T-cell (primary cell): ENCODE data around the gene TIGD3. TPM values are rescaled to one million over a fixed set of nuclear protein-coding genes. Genes with fewer than 3 reads are reported as not detected.
A peak's percentile ranks its signal among the peaks of the same experiment; 100 is the strongest.
"Not testable (repeated sequence)": the region's sequence is repeated elsewhere in the genome, so short reads cannot be mapped to it uniquely, and the experiment has no call there.

Source experiments
- ATAC-seq, 4 experiments: fragments of 200-7000 bp in 3 of 4; fragments of 150-1000 bp in 1 of 4; cut with Tn5 transposase; replicated peaks in 1 of 4; 1 replicate in 3 of 4; 2 replicates in 1 of 4; pipeline ENCODE4 v1.10.0; 2021; ENCODE audit warnings: moderate library complexity in 3 of 4, mild to moderate bottlenecking in 2 of 4, moderate number of reproducible peaks in 1 of 4
- CTCF ChIA-PET, 2 donors: fragments of 300-600 bp; sonication (Branson Sonifier 250); formaldehyde crosslinking; loops; one replicate each; lab custom pipeline; 2022; ENCODE audit warnings: antibody characterized with exemption in 2 of 2; lab: Charles Lee
- POLR2A ChIA-PET, 2 donors: fragments of 300-600 bp; sonication (Branson Sonifier 250); formaldehyde crosslinking; loops; one replicate each; lab custom pipeline; 2022; ENCODE audit warnings: antibody characterized with exemption in 2 of 2; lab: Charles Lee
- DNase-seq, 35 experiments: peaks; one replicate each; pipeline versions ENCODE4 v3.0.0 to v3.0.0-alpha.2; 2013 to 2023
- H3K27ac ChIP-seq: one replicate; pipeline ENCODE4 v1.5.1; 2013; ENCODE audit warnings: low read length
- H3K27me3 ChIP-seq, 2 experiments: replicated peaks in 1 of 2; 1 replicate in 1 of 2; 2 replicates in 1 of 2; pipeline versions ENCODE4 v1.6.1 to v1.7.0; 2013; ENCODE audit warnings: low read length in 1 of 2, mixed read lengths in 1 of 2; ENCODE audit not compliant: control insufficient read depth in 2 of 2, insufficient read depth in 2 of 2; ENCODE audit errors: extremely low read depth in 1 of 2
- H3K36me3 ChIP-seq, 2 donors: 1 replicate in 1 of 2; 2 replicates in 1 of 2; pipeline versions ENCODE4 v1.6.1 to v1.7.0; 2013; ENCODE audit warnings: low read length in 1 of 2; ENCODE audit not compliant: control insufficient read depth in 2 of 2, insufficient read depth in 1 of 2; ENCODE audit errors: extremely low read depth in 1 of 2
- H3K4me1 ChIP-seq, 2 experiments: 1 replicate in 1 of 2; 2 replicates in 1 of 2; pipeline versions ENCODE4 v1.6.1 to v1.7.0; 2013; ENCODE audit warnings: low read length in 2 of 2, mixed read lengths in 1 of 2; ENCODE audit not compliant: insufficient read depth in 2 of 2, control insufficient read depth in 1 of 2; ENCODE audit errors: extremely low read depth in 1 of 2
- H3K4me3 ChIP-seq, 2 donors: 1 replicate in 1 of 2; 2 replicates in 1 of 2; pipeline versions ENCODE4 v1.5.1 to v1.7.0; 2013; ENCODE audit warnings: mild to moderate bottlenecking in 2 of 2, low read length in 1 of 2, moderate library complexity in 1 of 2; ENCODE audit not compliant: control insufficient read depth in 1 of 2; ENCODE audit errors: extremely low read depth in 1 of 2
- H3K9me3 ChIP-seq: 2 replicates; pipeline ENCODE4 v1.7.0; 2013
- H3K27ac Mint-ChIP-seq, 2 donors: one replicate each; pipeline ENCODE4 v1.8.0; 2020 to 2021; ENCODE audit warnings: mild to moderate bottlenecking in 2 of 2, mixed read lengths in 2 of 2
- H3K27me3 Mint-ChIP-seq, 2 donors: one replicate each; pipeline ENCODE4 v1.8.0; 2021 to 2022; ENCODE audit warnings: mixed read lengths in 2 of 2
- H3K36me3 Mint-ChIP-seq: one replicate; pipeline ENCODE4 v1.8.0; 2021; ENCODE audit warnings: mixed read lengths
- H3K4me1 Mint-ChIP-seq, 3 donors: one replicate each; pipeline ENCODE4 v1.8.0; 2020 to 2022; ENCODE audit warnings: mixed read lengths in 3 of 3, mild to moderate bottlenecking in 1 of 3
- H3K4me3 Mint-ChIP-seq, 3 donors: one replicate each; pipeline ENCODE4 v1.8.0; 2020 to 2022; ENCODE audit warnings: mild to moderate bottlenecking in 3 of 3, mixed read lengths in 3 of 3, moderate library complexity in 3 of 3
- H3K9me3 Mint-ChIP-seq, 3 donors: one replicate each; pipeline ENCODE4 v1.8.0; 2020 to 2022; ENCODE audit warnings: mixed read lengths in 3 of 3
- WGBS: methylation state at CpG from one replicate; pipeline ENCODE4 v1.1.5; 2013; ENCODE audit warnings: missing lambda C conversion rate; ENCODE audit not compliant: insufficient coverage; 5-methylcytosine and 5-hydroxymethylcytosine counted together
- total RNA-seq, 35 experiments: library from RNA in 6 of 35; stranded (reverse) in 6 of 35; fragments of 120-200 nt in 1 of 35; gene quantifications; one replicate each; pipeline versions ENCODE4 v1.2.1 to v1.2.4 and lab custom pipeline; 2013 to 2026

The TIGD3 gene
- total RNA-seq, 5 donors from 2014 or later (not counting 1 experiment from before 2014, with no cell fraction given) = 0.48 to 1.3 (median 0.92) TPM

DNA sequence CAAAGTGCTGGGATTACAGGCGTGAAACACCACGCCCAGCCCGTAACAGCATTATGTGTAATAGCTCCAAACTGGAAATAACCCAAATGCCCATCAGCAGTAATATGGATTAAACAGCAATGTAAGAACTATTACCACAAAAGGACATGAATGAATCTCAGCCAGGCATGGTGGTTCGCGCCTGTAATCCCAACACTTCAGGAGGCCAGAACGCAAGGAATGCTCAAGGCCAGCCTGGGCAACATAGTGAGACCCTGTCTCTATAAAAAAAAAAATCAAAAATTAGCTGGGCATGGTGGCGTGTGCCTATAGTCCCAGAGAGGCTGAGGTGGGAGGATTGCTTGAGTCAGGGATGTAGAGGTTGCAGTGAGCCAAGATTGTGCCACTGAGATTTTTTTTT, 24.0 kb upstream of the TIGD3 start:
- Histone ChIP-seq H3K9me3 (no peaks in the 10 kb centered on the region), H3K27me3 (peaks cover 0 to 6% of the 10 kb centered on the region in 2 experiments), H3K4me3 (no peak overlapping the region), H3K4me1 (peaks cover 8 to 18% of the 10 kb centered on the region in 2 experiments), H3K27ac (no peak overlapping the region), H3K36me3 (no peaks in the 10 kb centered on the region)
- H3K4me1 Mint-ChIP-seq = peaks cover 24 to 27% (median 25%) of the 10 kb centered on the region in 3 donors
- peaks cover 0 to 1% of the 10 kb centered on the region in 2 donors for H3K27me3 Mint-ChIP-seq
- H3K36me3 Mint-ChIP-seq = no peaks in the 10 kb centered on the region
- CTCF ChIA-PET = interaction anchor here (0.7 to 6.6 kb wide), 14 partner anchors 8 to 713 kb away, joined by 3 to 64 read pairs (median 4); partner anchors contain the start of gene CDC42EP2 (in 1 of the 2)
- no peaks in the 10 kb centered on the region for H3K9me3 Mint-ChIP-seq
- POLR2A ChIA-PET = no interaction called here
- ATAC-seq (no peak), DNase-seq (no peak)
- no peak overlapping the region for H3K4me3 Mint-ChIP-seq
- no peak overlapping the region for H3K27ac Mint-ChIP-seq
- WGBS = 91% methylated on average over 4 of the region's 7 CpGs

DNA sequence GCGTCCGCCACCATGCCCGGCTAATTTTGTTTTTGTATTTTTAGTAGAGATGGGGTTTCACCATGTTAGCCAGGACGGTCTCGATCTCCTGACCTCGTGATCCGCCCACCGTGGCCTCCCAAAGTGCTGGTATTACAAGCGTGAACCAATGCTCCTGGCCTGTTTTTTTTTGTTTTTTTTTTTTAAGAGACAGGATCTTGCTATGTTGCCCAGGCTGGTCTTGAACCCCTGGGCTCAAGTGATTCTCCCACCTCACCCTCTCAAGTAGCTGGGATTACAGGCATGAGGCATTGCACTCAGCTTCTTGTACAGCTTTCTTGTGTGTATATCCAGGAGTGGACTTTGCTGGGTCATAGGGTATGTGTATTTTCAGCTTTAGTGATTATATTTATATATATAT, 22.0 kb upstream of the TIGD3 start:
- H3K4me3 ChIP-seq, H3K27me3 ChIP-seq, H3K27me3 Mint-ChIP-seq, H3K27ac Mint-ChIP-seq, H3K4me3 Mint-ChIP-seq, H3K36me3 ChIP-seq, H3K36me3 Mint-ChIP-seq, ATAC-seq, DNase-seq, H3K9me3 ChIP-seq, H3K27ac ChIP-seq, H3K9me3 Mint-ChIP-seq: not testable (repeated sequence)
- no CpG with 5 or more reads among the region's 9 CpGs for WGBS
- CTCF ChIA-PET = interaction anchor here in 1 of 2 donors (0.6 to 6.6 kb wide), 6 partner anchors 10 to 214 kb away, joined by 3 to 64 read pairs (median 4); partner anchors contain the start of gene CDC42EP2
- H3K4me1 ChIP-seq = peaks cover 8 to 28% of the 10 kb centered on the region in 2 experiments
- POLR2A ChIA-PET = interaction anchor here (0.6 to 0.7 kb wide), 2 partner anchors 1153 to 1784 kb away, joined by 3 to 5 read pairs; no protein-coding TSS in a partner anchor
- peaks cover 31 to 35% (median 34%) of the 10 kb centered on the region in 3 donors for H3K4me1 Mint-ChIP-seq

DNA sequence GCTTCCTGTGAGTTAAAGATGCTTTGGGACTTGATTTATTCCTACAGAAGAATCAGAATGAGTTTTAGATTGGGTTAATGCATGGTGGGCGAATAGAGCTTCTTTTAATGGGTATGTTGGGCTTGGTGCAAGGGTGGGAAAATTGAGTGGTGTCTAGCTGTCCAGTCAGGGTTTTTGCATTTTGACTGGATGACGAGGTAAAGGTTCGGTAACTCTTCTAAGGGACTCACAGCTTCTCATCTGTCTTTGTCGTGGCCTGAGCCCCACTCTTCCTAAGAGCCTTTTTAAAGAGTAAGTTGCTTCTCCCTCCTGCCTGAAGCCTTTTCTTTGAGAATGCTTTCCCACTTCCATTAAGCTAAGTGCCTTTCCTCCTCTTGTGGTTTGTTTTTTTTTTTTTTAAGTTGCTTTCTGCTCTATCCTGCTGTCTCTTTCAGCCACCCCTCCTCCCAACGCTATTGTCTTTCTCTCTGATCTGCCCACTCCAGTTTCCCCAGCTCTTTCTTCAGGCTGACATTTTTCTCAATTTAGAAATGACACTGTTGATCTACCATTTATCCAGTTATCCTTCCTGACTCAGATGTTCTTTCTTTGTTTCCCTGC, 19.8 kb upstream of the TIGD3 start:
- H3K4me3 Mint-ChIP-seq = peak overlapping the region; percentile 94 to 99 (median 98)
- peaks cover 0 to 7% of the 10 kb centered on the region in 2 donors for H3K36me3 ChIP-seq
- H3K27ac Mint-ChIP-seq = peak overlapping the region; percentile 84 to 86
- H3K9me3 ChIP-seq = no peaks in the 10 kb centered on the region
- H3K27me3 Mint-ChIP-seq = no peaks in the 10 kb centered on the region
- 7% methylated on average over 4 of the region's 5 CpGs for WGBS
- H3K9me3 Mint-ChIP-seq = no peaks in the 10 kb centered on the region
- ChIA-PET CTCF (interaction anchor here (0.6 to 6.6 kb wide), 5 partner anchors 8 to 1050 kb away, joined by 3 to 64 read pairs (median 5); partner anchors contain the start of gene CDC42EP2 (in 2 of the 2)), POLR2A (interaction anchor here (0.6 to 1.0 kb wide), 3 partner anchors 11 to 184 kb away, joined by 3 to 4 read pairs (median 3); partner anchors contain the start of gene MALAT1 (in 1 of the 2))
- H3K4me3 ChIP-seq = peak overlapping the region; percentile 82 to 96
- ATAC-seq = no peak
- no peak overlapping the region for H3K27ac ChIP-seq
- no peaks in the 10 kb centered on the region for H3K27me3 ChIP-seq
- no peak for DNase-seq
- H3K36me3 Mint-ChIP-seq = peaks cover 10% of the 10 kb centered on the region
- H3K4me1 ChIP-seq = peaks cover 8 to 39% of the 10 kb centered on the region in 2 experiments
- H3K4me1 Mint-ChIP-seq = peaks cover 43 to 48% (median 46%) of the 10 kb centered on the region in 3 donors

DNA sequence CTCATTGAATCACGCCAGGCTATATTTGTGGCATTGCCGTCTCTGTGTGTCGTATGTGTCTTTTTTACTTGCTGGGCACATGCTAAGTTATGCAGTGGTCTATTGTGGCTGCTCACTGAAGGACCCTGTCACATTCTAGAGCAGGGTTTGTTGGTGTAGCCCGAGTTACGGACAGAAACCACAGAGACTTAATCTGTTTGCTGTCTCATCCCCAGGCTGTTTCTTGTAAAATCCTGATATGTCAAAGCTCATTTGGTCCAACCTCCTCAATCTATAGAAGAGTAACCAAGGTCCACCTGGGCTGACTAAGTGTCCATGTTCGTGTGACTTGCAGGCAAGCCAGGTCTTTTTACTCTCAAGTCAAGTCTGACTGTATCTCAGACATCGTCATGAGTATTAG, 15.9 kb upstream of the TIGD3 start:
- no peaks in the 10 kb centered on the region for H3K27me3 Mint-ChIP-seq
- H3K27ac Mint-ChIP-seq = no peak overlapping the region
- Histone ChIP-seq H3K9me3 (no peaks in the 10 kb centered on the region), H3K27me3 (no peaks in the 10 kb centered on the region), H3K4me1 (peaks cover 8 to 33% of the 10 kb centered on the region in 2 experiments), H3K4me3 (no peak overlapping the region), H3K36me3 (peaks cover 4 to 44% of the 10 kb centered on the region in 2 donors), H3K27ac (no peak overlapping the region)
- WGBS = 90% methylated on average over 3 of the region's 7 CpGs
- ChIA-PET CTCF (interaction anchor here (0.6 to 1.3 kb wide), 4 partner anchors 9 to 11 kb away, joined by 3 to 4 read pairs (median 3); no protein-coding TSS in a partner anchor), POLR2A (interaction anchor here in 1 of 2 donors (0.6 kb wide), 1 partner anchor 1463 kb away, joined by 3 read pairs; no protein-coding TSS in a partner anchor)
- H3K36me3 Mint-ChIP-seq = peaks cover 30% of the 10 kb centered on the region
- H3K4me1 Mint-ChIP-seq = peaks cover 37 to 48% (median 46%) of the 10 kb centered on the region in 3 donors
- no peaks in the 10 kb centered on the region for H3K9me3 Mint-ChIP-seq
- ATAC-seq = no peak
- no peak for DNase-seq
- H3K4me3 Mint-ChIP-seq = peak overlapping the region in 1 of 3 donors; percentile 37

- no peak for ATAC-seq
- WGBS = 97% methylated on average over 9 of the region's 11 CpGs
- Mint-ChIP-seq H3K4me3 (no peak overlapping the region), H3K36me3 (peaks cover 44% of the 10 kb centered on the region), H3K4me1 (peaks cover 26 to 36% (median 35%) of the 10 kb centered on the region in 3 donors), H3K27me3 (no peaks in the 10 kb centered on the region), H3K27ac (no peak overlapping the region), H3K9me3 (no peaks in the 10 kb centered on the region)
- no peaks in the 10 kb centered on the region for H3K9me3 ChIP-seq
- no peaks in the 10 kb centered on the region for H3K27me3 ChIP-seq
- H3K27ac ChIP-seq = no peak overlapping the region
- CTCF ChIA-PET = no interaction called here
- peaks cover 0 to 24% of the 10 kb centered on the region in 2 experiments for H3K4me1 ChIP-seq
- no peak overlapping the region for H3K4me3 ChIP-seq
- POLR2A ChIA-PET = interaction anchor here in 1 of 2 donors (0.6 kb wide), 1 partner anchor 499 kb away, joined by 3 read pairs; no protein-coding TSS in a partner anchor
- DNase-seq = no peak
- peaks cover 16 to 59% of the 10 kb centered on the region in 2 donors for H3K36me3 ChIP-seq
These were observed 14.3 kb upstream of the TIGD3 start for GRCh38 chr11:65340226-65340625.

- Mint-ChIP-seq H3K4me3 (no peak overlapping the region), H3K27ac (no peak overlapping the region), H3K27me3 (no peaks in the 10 kb centered on the region), H3K4me1 (peaks cover 18 to 27% (median 26%) of the 10 kb centered on the region in 3 donors), H3K9me3 (no peaks in the 10 kb centered on the region), H3K36me3 (peaks cover 53% of the 10 kb centered on the region)
- Histone ChIP-seq H3K36me3 (peaks cover 26 to 76% of the 10 kb centered on the region in 2 donors), H3K9me3 (no peaks in the 10 kb centered on the region), H3K4me3 (no peak overlapping the region), H3K4me1 (peaks cover 0 to 14% of the 10 kb centered on the region in 2 experiments), H3K27me3 (no peaks in the 10 kb centered on the region), H3K27ac (no peak overlapping the region)
- DNase-seq = no peak
- WGBS = 100% methylated on average over 1 of the region's 3 CpGs
- POLR2A ChIA-PET = no interaction called here
- CTCF ChIA-PET = interaction anchor here in 1 of 2 donors (0.7 kb wide), 1 partner anchor 9 kb away, joined by 3 read pairs; no protein-coding TSS in a partner anchor
- ATAC-seq = no peak
These were observed 12.7 kb upstream of the TIGD3 start for GRCh38 chr11:65341856-65342255.
